ENCODE results near the gene GRID1.

DNA sequence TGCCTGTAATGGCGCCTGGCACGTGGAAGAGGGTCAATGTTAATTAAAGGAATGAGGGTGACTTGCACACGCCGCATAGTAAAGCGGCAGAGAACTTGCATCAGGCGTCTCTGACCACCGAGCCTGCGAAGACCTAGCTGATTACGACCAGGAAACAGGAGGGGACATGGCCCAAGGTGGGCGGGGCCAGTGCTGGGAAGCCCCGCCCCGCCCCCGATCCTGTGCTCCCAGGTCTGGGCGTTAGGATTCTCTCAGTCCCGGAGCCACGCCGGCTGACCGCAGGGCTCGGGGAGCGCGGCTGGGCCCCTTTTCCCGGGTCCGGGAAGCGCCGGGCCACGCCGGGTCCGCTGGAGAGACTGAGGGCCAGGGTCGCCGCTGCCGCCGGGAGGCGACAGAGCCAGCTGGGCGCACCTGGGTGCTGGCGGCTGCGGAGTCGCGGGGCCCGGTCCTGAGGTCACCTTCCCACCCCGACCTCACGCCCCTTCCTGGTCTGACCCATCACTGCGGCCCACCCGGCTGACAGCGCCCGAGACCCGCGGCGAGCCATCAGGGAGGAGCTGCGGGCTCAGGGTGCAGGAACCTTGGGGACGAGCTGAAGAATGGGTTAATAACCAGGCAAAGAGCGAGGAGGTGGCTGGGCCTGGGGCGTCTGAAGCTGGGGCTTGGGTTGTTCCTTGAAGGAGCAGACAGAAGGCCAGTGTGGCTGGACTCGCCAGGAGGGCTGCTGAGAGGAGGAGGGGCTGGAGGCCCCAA is 23.0 kb upstream of the GRID1 start:
- TF ChIP-seq, protein P1, sequence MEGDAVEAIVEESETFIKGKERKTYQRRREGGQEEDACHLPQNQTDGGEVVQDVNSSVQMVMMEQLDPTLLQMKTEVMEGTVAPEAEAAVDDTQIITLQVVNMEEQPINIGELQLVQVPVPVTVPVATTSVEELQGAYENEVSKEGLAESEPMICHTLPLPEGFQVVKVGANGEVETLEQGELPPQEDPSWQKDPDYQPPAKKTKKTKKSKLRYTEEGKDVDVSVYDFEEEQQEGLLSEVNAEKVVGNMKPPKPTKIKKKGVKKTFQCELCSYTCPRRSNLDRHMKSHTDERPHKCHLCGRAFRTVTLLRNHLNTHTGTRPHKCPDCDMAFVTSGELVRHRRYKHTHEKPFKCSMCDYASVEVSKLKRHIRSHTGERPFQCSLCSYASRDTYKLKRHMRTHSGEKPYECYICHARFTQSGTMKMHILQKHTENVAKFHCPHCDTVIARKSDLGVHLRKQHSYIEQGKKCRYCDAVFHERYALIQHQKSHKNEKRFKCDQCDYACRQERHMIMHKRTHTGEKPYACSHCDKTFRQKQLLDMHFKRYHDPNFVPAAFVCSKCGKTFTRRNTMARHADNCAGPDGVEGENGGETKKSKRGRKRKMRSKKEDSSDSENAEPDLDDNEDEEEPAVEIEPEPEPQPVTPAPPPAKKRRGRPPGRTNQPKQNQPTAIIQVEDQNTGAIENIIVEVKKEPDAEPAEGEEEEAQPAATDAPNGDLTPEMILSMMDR (IDR thresholded peaks at IDR 0.05): no peak
- no peak for TF ChIP-seq ETV6 (CRISPR knock-in tag; IDR thresholded peaks at IDR 0.05)
- TF ChIP-seq NR2C2 (CRISPR knock-in tag; IDR thresholded peaks at IDR 0.05): no peak
- no peak for TF ChIP-seq CREM (CRISPR knock-in tag; IDR thresholded peaks at IDR 0.05)
- TF ChIP-seq JAZF1 (CRISPR knock-in tag; IDR thresholded peaks at IDR 0.05): no peak
- TF ChIP-seq CREB1 (CRISPR knock-in tag; IDR thresholded peaks at IDR 0.05): peak; percentile 23; the same call in 1 of the 2 replicates
- TF ChIP-seq, protein P2, sequence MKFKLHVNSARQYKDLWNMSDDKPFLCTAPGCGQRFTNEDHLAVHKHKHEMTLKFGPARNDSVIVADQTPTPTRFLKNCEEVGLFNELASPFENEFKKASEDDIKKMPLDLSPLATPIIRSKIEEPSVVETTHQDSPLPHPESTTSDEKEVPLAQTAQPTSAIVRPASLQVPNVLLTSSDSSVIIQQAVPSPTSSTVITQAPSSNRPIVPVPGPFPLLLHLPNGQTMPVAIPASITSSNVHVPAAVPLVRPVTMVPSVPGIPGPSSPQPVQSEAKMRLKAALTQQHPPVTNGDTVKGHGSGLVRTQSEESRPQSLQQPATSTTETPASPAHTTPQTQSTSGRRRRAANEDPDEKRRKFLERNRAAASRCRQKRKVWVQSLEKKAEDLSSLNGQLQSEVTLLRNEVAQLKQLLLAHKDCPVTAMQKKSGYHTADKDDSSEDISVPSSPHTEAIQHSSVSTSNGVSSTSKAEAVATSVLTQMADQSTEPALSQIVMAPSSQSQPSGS (CRISPR knock-in tag; IDR thresholded peaks at IDR 0.05; ENCODE audit: borderline replicate concordance, low read depth): no peak
- TF ChIP-seq ZNF532 (CRISPR knock-in tag; IDR thresholded peaks at IDR 0.05; ENCODE audit: borderline replicate concordance): no peak

Measured in WTC11 (cell line).